GM19324 (cell line): ENCODE results near the gene ZMYND19.
A peak's percentile ranks its signal among the peaks of the same experiment; 100 is the strongest.
"Not testable (repeated sequence)": the region's sequence is repeated elsewhere in the genome, so short reads cannot be mapped to it uniquely, and the experiment has no call there.

Experiments
- ATAC-seq: cut with Tn5 transposase; IDR thresholded peaks from one replicate; pipeline ENCODE4 v1.9.1; 2021; ENCODE audit warnings: mild to moderate bottlenecking, moderate library complexity; ENCODE audit not compliant: unreplicated experiment, low FRiP score

ZMYND19 gene

GRCh38 chr9:137590469-137591383 lies at the start of gene ZMYND19:
Gene ZMYND19 (minus strand): TSS chr9:137590512. CDS start chr9:137590263, 249 bp downstream.
- peak; percentile 89 for ATAC-seq

- no peak for ATAC-seq
Observed at GRCh38 chr9:137639303-137640051, 49.2 kb upstream of the ZMYND19 start.

GRCh38 chr9:137638680-137639079 lies 48.4 kb upstream of the ZMYND19 start:
- no peak for ATAC-seq

- no peak for ATAC-seq
Observed at GRCh38 chr9:137634016-137634415, 43.7 kb upstream of the ZMYND19 start.

- no peak for ATAC-seq
Observed at GRCh38 chr9:137632230-137633161, 42.2 kb upstream of the ZMYND19 start.

GRCh38 chr9:137631345-137632229 lies 41.3 kb upstream of the ZMYND19 start:
- no peak for ATAC-seq

GRCh38 chr9:137630679-137631078 lies 40.4 kb upstream of the ZMYND19 start:
- ATAC-seq, result no peak

GRCh38 chr9:137630126-137630525 lies 39.8 kb upstream of the ZMYND19 start:
- ATAC-seq, result no peak

- ATAC-seq, result not testable (repeated sequence)
Observed at GRCh38 chr9:137627406-137627805, 37.1 kb upstream of the ZMYND19 start.

GRCh38 chr9:137626464-137626863 lies 36.2 kb upstream of the ZMYND19 start:
- ATAC-seq, result no peak

- ATAC-seq, result not testable (repeated sequence)
Observed at GRCh38 chr9:137622211-137622610, 31.9 kb upstream of the ZMYND19 start.

- no peak for ATAC-seq
Observed at GRCh38 chr9:137621131-137621757, 30.9 kb upstream of the ZMYND19 start.

GRCh38 chr9:137620581-137620980 lies 30.3 kb upstream of the ZMYND19 start:
- ATAC-seq, result no peak

GRCh38 chr9:137620048-137620405 lies 29.7 kb upstream of the ZMYND19 start:
- ATAC-seq, result no peak

- ATAC-seq, result peak; percentile 9
Observed at GRCh38 chr9:137619240-137620047, 29.1 kb upstream of the ZMYND19 start.

GRCh38 chr9:137618105-137619067 lies 28.1 kb upstream of the ZMYND19 start, which contains the start of gene EHMT1:
Gene EHMT1 (plus strand): TSS chr9:137619005. CDS start chr9:137619029, 24 bp downstream.
- peak; percentile 91 for ATAC-seq

GRCh38 chr9:137615387-137615871 lies 25.1 kb upstream of the ZMYND19 start:
- no peak for ATAC-seq
